GM23248 (cell line): ENCODE data around the gene ASH1L. TPM values are rescaled to one million over a fixed set of nuclear protein-coding genes. Genes with fewer than 3 reads are reported as not detected.

Experiments
- DNase-seq: peaks from one replicate; pipeline ENCODE4 v3.0.0-alpha.2; 2015
- H2AFZ ChIP-seq: fragments of 200-600 bp; sonication (generic); 2 replicates; pipeline ENCODE4 v1.6.1; 2016; ENCODE audit warnings: antibody characterized with exemption
- H3F3A ChIP-seq: fragments of 200-600 bp; sonication (generic); 2 replicates; pipeline ENCODE4 v1.6.1; 2016; ENCODE audit warnings: mild to moderate bottlenecking, antibody characterized with exemption, mixed run types; ENCODE audit not compliant: insufficient read depth
- H3K27ac ChIP-seq: fragments of 200-600 bp; sonication (generic); 2 replicates; pipeline ENCODE4 v1.5.1; 2016; ENCODE audit warnings: mild to moderate bottlenecking
- H3K27me3 ChIP-seq: fragments of 200-600 bp; sonication (generic); replicated peaks from 2 replicates; pipeline ENCODE4 v1.6.1; 2016; ENCODE audit warnings: mild to moderate bottlenecking; ENCODE audit not compliant: insufficient read depth
- H3K36me3 ChIP-seq: fragments of 200-600 bp; sonication (generic); 2 replicates; pipeline ENCODE4 v1.6.1; 2016; ENCODE audit warnings: low read depth, mild to moderate bottlenecking
- H3K4me1 ChIP-seq: fragments of 200-600 bp; sonication (generic); 2 replicates; pipeline ENCODE4 v1.6.1; 2016; ENCODE audit warnings: mild to moderate bottlenecking; ENCODE audit not compliant: insufficient read depth
- H3K4me2 ChIP-seq: fragments of 200-600 bp; sonication (generic); one replicate; pipeline ENCODE4 v1.6.1; 2016; ENCODE audit warnings: mild to moderate bottlenecking; ENCODE audit not compliant: unreplicated experiment
- H3K4me3 ChIP-seq: fragments of 200-600 bp; sonication (generic); 2 replicates; pipeline ENCODE4 v1.5.1; 2016; ENCODE audit warnings: mild to moderate bottlenecking
- H3K79me2 ChIP-seq: fragments of 200-600 bp; sonication (generic); 2 replicates; pipeline ENCODE4 v1.6.1; 2016; ENCODE audit warnings: mild to moderate bottlenecking; ENCODE audit not compliant: insufficient read depth
- H3K9ac ChIP-seq: fragments of 200-600 bp; sonication (generic); 2 replicates; pipeline ENCODE4 v1.6.1; 2016; ENCODE audit warnings: mild to moderate bottlenecking
- H3K9me2 ChIP-seq: fragments of 200-600 bp; sonication (generic); 2 replicates; pipeline ENCODE4 v1.6.1; 2016; ENCODE audit warnings: mixed run types, mild to moderate bottlenecking, moderate library complexity; ENCODE audit not compliant: insufficient read depth
- H3K9me3 ChIP-seq: fragments of 200-600 bp; sonication (generic); one replicate; pipeline ENCODE4 v1.6.1; 2017; ENCODE audit warnings: low read depth
- H4K20me1 ChIP-seq: fragments of 200-600 bp; sonication (generic); 2 replicates; pipeline ENCODE4 v1.6.0; 2016; ENCODE audit not compliant: insufficient read depth
- EZH2 ChIP-seq: fragments of 200-600 bp; sonication (generic); IDR thresholded peaks from 2 replicates; pipeline ENCODE4 v1.6.1; 2018; ENCODE audit warnings: antibody characterized with exemption, mild to moderate bottlenecking; ENCODE audit not compliant: insufficient read depth, poor library complexity, severe bottlenecking
- EZH2phosphoT487 ChIP-seq: fragments of 200-600 bp; sonication (generic); IDR thresholded peaks from 2 replicates; pipeline ENCODE4 v1.6.1; 2018; ENCODE audit warnings: antibody characterized with exemption, moderate library complexity, mild to moderate bottlenecking, low read depth; ENCODE audit not compliant: insufficient read depth
- WGBS, 2 experiments: methylation state at CpG; one replicate each; pipeline ENCODE4 v1.1.6; 2015 to 2017; ENCODE audit warnings: low lambda C conversion rate in 2 of 2, low coverage in 1 of 2; ENCODE audit errors: missing lambda C conversion rate in 2 of 2; 5-methylcytosine and 5-hydroxymethylcytosine counted together
- in situ Hi-C: fragments of 300-500 bp; cut with MboI; formaldehyde crosslinking; loops from 2 replicates; pipeline ENCODE4 v1.15.0; 2020
- polyA plus RNA-seq: library from polyadenylated mRNA; unstranded; fragments of >200 nt; fragmentation: Nextera tagmentation; extraction: Ambion mirVana; gene quantifications from 2 replicates; pipeline ENCODE4 v1.2.1, GENCODE V29; 2016
- total RNA-seq: library from RNA; depleted of rRNA; stranded (reverse); fragments of >200 nt; shearing (Covaris generic); gene quantifications from 2 replicates; pipeline ENCODE4 v1.2.3, GENCODE V29; 2014

Gene ASH1L
- total and polyA plus RNA-seq, 2 experiments from 2014 or later: 15.2 to 18.2 TPM

DNA sequence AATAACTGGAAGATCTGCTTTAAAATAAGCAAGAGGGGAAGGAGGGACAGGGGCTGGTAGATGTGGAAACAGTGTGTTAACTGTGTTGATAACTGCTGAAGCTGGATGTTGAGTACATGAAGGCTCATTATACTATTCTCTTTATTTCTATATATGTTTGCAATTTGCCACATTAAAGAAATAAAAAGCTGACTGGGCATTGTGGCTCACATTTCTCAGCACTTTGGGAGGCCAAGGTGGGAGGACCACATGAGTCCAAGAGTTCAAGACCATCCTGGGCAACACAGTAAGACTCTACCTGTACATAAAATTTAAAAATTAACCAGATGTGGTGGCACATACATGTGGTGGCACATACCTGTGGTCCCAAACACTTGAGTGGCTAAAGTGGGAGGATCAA, 6.7 kb downstream of the ASH1L start:
- H3K9me2 ChIP-seq: no peaks in the 10 kb centered on the region
- peaks cover 10% of the 10 kb centered on the region for H3F3A ChIP-seq
- H3K4me3 ChIP-seq: no peak overlapping the region
- no peaks in the 10 kb centered on the region for H3K36me3 ChIP-seq
- H3K4me1 ChIP-seq: peaks cover 14% of the 10 kb centered on the region
- no peak overlapping the region for H2AFZ ChIP-seq
- peaks cover 23% of the 10 kb centered on the region; the same call in 1 of the 2 replicates for H4K20me1 ChIP-seq
- H3K9ac ChIP-seq: no peak overlapping the region
- no peak for DNase-seq
- TF ChIP-seq EZH2 (no peak), EZH2phosphoT487 (no peak)
- no peak overlapping the region for H3K27ac ChIP-seq
- H3K79me2 ChIP-seq: peaks cover 99% of the 10 kb centered on the region
- in situ Hi-C loops: no loop called here
- H3K27me3 ChIP-seq: no peaks in the 10 kb centered on the region
- no peak overlapping the region for H3K4me2 ChIP-seq
- no peaks in the 10 kb centered on the region for H3K9me3 ChIP-seq

GRCh38 chr1:155553349-155553748, 9.3 kb downstream of the ASH1L start:
- Histone ChIP-seq H3F3A (peaks cover 3% of the 10 kb centered on the region; the same call in 1 of the 2 replicates), H4K20me1 (peaks cover 17% of the 10 kb centered on the region; the same call in 1 of the 2 replicates), H3K36me3 (no peaks in the 10 kb centered on the region), H3K27me3 (no peaks in the 10 kb centered on the region), H3K9me3 (no peaks in the 10 kb centered on the region), H3K4me3 (no peak overlapping the region), H3K79me2 (peaks cover 100% of the 10 kb centered on the region), H2AFZ (no peak overlapping the region), H3K27ac (no peak overlapping the region), H3K4me2 (no peak overlapping the region), H3K9me2 (no peaks in the 10 kb centered on the region), H3K4me1 (no peaks in the 10 kb centered on the region), H3K9ac (no peak overlapping the region)
- TF ChIP-seq EZH2 (no peak), EZH2phosphoT487 (no peak)
- 92 to 97% methylated on average over 5 of the region's 5 CpGs for WGBS, 2 experiments
- DNase-seq: no peak
- in situ Hi-C loops: no loop called here

DNA sequence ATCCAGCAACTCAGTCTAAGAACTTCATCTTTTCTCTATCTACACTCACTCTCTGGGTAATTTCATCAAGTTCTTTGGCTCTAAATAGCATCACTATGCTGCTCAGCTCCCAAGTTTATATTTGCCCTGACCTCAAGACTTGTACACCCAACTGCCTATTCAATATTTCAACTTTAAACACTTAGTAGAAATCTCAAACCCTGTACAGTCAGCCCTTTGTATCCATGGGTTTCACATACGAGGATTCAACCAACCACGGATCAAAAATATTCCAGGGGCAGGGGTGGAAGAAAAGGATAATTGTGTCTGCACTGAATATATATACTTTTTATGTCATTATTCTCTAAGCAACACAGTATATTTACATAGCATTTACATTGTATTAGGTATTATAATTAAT, 13.9 kb downstream of the ASH1L start:
- H3F3A ChIP-seq: peaks cover 24% of the 10 kb centered on the region; the same call in 1 of the 2 replicates
- peaks cover 100% of the 10 kb centered on the region for H3K79me2 ChIP-seq
- H3K27ac ChIP-seq: no peak overlapping the region
- H3K4me2 ChIP-seq: no peak overlapping the region
- no peak for TF ChIP-seq EZH2
- no peak for TF ChIP-seq EZH2phosphoT487
- no peaks in the 10 kb centered on the region for H3K27me3 ChIP-seq
- H4K20me1 ChIP-seq: peaks cover 17% of the 10 kb centered on the region; the same call in 1 of the 2 replicates
- DNase-seq: no peak
- no peak overlapping the region for H3K9ac ChIP-seq
- no peaks in the 10 kb centered on the region for H3K9me3 ChIP-seq
- H3K4me3 ChIP-seq: no peak overlapping the region
- H3K4me1 ChIP-seq: 0 out of 2 replicates have a peak, but pooled peaks cover 5% of the 10 kb centered on the region
- WGBS, 2 experiments: 83 to 84% methylated on average over 2 of the region's 2 CpGs
- H3K36me3 ChIP-seq: no peaks in the 10 kb centered on the region
- H2AFZ ChIP-seq: no peak overlapping the region
- no peaks in the 10 kb centered on the region for H3K9me2 ChIP-seq
- in situ Hi-C loops: no loop called here

- H3K9me3 ChIP-seq: no peaks in the 10 kb centered on the region
These were observed 22.4 kb downstream of the ASH1L start for GRCh38 chr1:155540000-155540874.

More at GRCh38 chr1:155540000-155540874, 22.4 kb downstream of the ASH1L start:
- 77 to 78% methylated on average over 4 of the region's 4 CpGs for WGBS, 2 experiments
- no peaks in the 10 kb centered on the region for H3K27me3 ChIP-seq
- TF ChIP-seq EZH2 (no peak), EZH2phosphoT487 (no peak)
- H3K4me1 ChIP-seq: no peaks in the 10 kb centered on the region
- peaks cover 6% of the 10 kb centered on the region; the same call in 1 of the 2 replicates for H3F3A ChIP-seq
- H3K4me3 ChIP-seq: no peak overlapping the region
- no peak for DNase-seq
- no peaks in the 10 kb centered on the region for H3K36me3 ChIP-seq
- H3K27ac ChIP-seq: no peak overlapping the region
- in situ Hi-C loops: no loop called here
- H4K20me1 ChIP-seq: peaks cover 8% of the 10 kb centered on the region; the same call in 1 of the 2 replicates
- no peak overlapping the region for H2AFZ ChIP-seq
- H3K9me2 ChIP-seq: no peaks in the 10 kb centered on the region
- H3K79me2 ChIP-seq: peaks cover 100% of the 10 kb centered on the region
- no peak overlapping the region for H3K9ac ChIP-seq
- no peak overlapping the region for H3K4me2 ChIP-seq
